Activated B cell treated with CpG ODN at 0.5 μM for 24 hours (primary cell): ENCODE measurements around the gene PNMA1. TPM values are rescaled to one million over a fixed set of nuclear protein-coding genes. Genes with fewer than 3 reads are reported as not detected.

Source experiments
- ATAC-seq: fragments of 200-7000 bp; cut with Tn5 transposase; one replicate; pipeline ENCODE4 v1.10.0; 2021; ENCODE audit warnings: low read depth, mild to moderate bottlenecking, moderate library complexity
- CTCF ChIA-PET: fragments of 350-600 bp; sonication (Branson Sonifier 250); formaldehyde crosslinking; loops from one replicate; lab custom pipeline; 2021; ENCODE audit warnings: antibody characterized with exemption; lab: Charles Lee
- POLR2A ChIA-PET: fragments of 350-600 bp; sonication (Branson Sonifier 250); formaldehyde crosslinking; loops from one replicate; lab custom pipeline; 2021; ENCODE audit warnings: antibody characterized with exemption; lab: Charles Lee
- DNase-seq: peaks from one replicate; pipeline ENCODE4 v3.0.0; 2022
- H3K27ac Mint-ChIP-seq: one replicate; pipeline ENCODE4 v1.8.0; 2020; ENCODE audit warnings: mixed read lengths
- H3K27me3 Mint-ChIP-seq: one replicate; pipeline ENCODE4 v1.8.0; 2021; ENCODE audit warnings: mixed read lengths
- H3K36me3 Mint-ChIP-seq: one replicate; pipeline ENCODE4 v1.8.0; 2021; ENCODE audit warnings: low read depth, mixed read lengths
- H3K4me1 Mint-ChIP-seq: one replicate; pipeline ENCODE4 v1.8.0; 2021; ENCODE audit warnings: mixed read lengths
- H3K4me3 Mint-ChIP-seq: one replicate; pipeline ENCODE4 v1.8.0; 2020; ENCODE audit warnings: mild to moderate bottlenecking, mixed read lengths
- H3K9me3 Mint-ChIP-seq: one replicate; pipeline ENCODE4 v1.8.0; 2020; ENCODE audit warnings: mixed read lengths
- CTCF ChIP-seq: fragments of 200-600 bp; IDR thresholded peaks from one replicate; pipeline ENCODE4 v1.8.0; 2022; ENCODE audit warnings: antibody characterized with exemption, mild to moderate bottlenecking
- intact Hi-C: fragments of 100-400 bp; cut with micrococcal nuclease; formaldehyde crosslinking; loops from one replicate; pipeline ENCODE4 v1.15.1; 2024
- total RNA-seq: library from RNA; stranded (reverse); gene quantifications from 2 replicates; pipeline ENCODE4 v1.2.3, GENCODE V29; 2022

PNMA1 gene
- total RNA-seq, 1 donor from 2014 or later: 22.2 TPM

- ATAC-seq: peak; percentile 43
- CTCF ChIA-PET: interaction anchor here (1.9 to 9.2 kb wide), 3 partner anchors 10 to 34 kb away, joined by 10 to 78 read pairs (median 30); no protein-coding TSS in a partner anchor
- no peak for DNase-seq
Measured at GRCh38 chr14:73743431-73743931, 29.3 kb upstream of the PNMA1 start.

GRCh38 chr14:73742520-73743238, 28.5 kb upstream of the PNMA1 start:
- peaks cover 22% of the 10 kb centered on the region for H3K36me3 Mint-ChIP-seq
- peaks cover 79% of the 10 kb centered on the region for H3K4me1 Mint-ChIP-seq
- TF ChIP-seq CTCF: no peak
- no peaks in the 10 kb centered on the region for H3K9me3 Mint-ChIP-seq
- ChIA-PET POLR2A (interaction anchor here (0.7 to 10.3 kb wide), 8 partner anchors 12 to 174 kb away, joined by 3 to 183 read pairs (median 18); partner anchors contain the start of genes ACOT2 and ZNF410), CTCF (interaction anchor here (0.7 to 9.2 kb wide), 6 partner anchors 11 to 82 kb away, joined by 5 to 78 read pairs (median 11); no protein-coding TSS in a partner anchor)
- H3K27ac Mint-ChIP-seq: peak overlapping the region; percentile 91
- peak overlapping the region; percentile 76 for H3K4me3 Mint-ChIP-seq
- DNase-seq (no peak), ATAC-seq (no peak)
- H3K27me3 Mint-ChIP-seq: no peaks in the 10 kb centered on the region
- intact Hi-C loops: loop anchor here (2.0 kb wide), 1 partner anchor 18 kb away; a partner anchor contains a TSS

More at GRCh38 chr14:73743431-73743931, 29.3 kb upstream of the PNMA1 start:
- Mint-ChIP-seq H3K27ac (peak overlapping the region; percentile 91), H3K4me1 (peaks cover 87% of the 10 kb centered on the region), H3K36me3 (peaks cover 15% of the 10 kb centered on the region), H3K4me3 (peak overlapping the region; percentile 74), H3K9me3 (no peaks in the 10 kb centered on the region), H3K27me3 (no peaks in the 10 kb centered on the region)
- intact Hi-C loops: loop anchor here (2.0 kb wide), 1 partner anchor 17 kb away; a partner anchor contains a TSS
- POLR2A ChIA-PET: interaction anchor here (1.1 to 10.3 kb wide), 5 partner anchors 12 to 174 kb away, joined by 3 to 183 read pairs (median 38); partner anchors contain the start of gene ACOT2
- TF ChIP-seq CTCF: no peak

GRCh38 chr14:73741876-73742519, 27.8 kb upstream of the PNMA1 start:
- peak overlapping the region; percentile 76 for H3K4me3 Mint-ChIP-seq
- H3K27me3 Mint-ChIP-seq: no peaks in the 10 kb centered on the region
- ChIA-PET CTCF (interaction anchor here (1.1 to 9.2 kb wide), 10 partner anchors 9 to 109 kb away, joined by 3 to 78 read pairs (median 10); partner anchors contain the start of gene PTGR2), POLR2A (interaction anchor here (0.6 to 10.3 kb wide), 8 partner anchors 13 to 144 kb away, joined by 3 to 183 read pairs (median 19); partner anchors contain the start of genes PTGR2 and ZNF410)
- ATAC-seq (peak; percentile 45), DNase-seq (no peak)
- H3K4me1 Mint-ChIP-seq: peaks cover 72% of the 10 kb centered on the region
- H3K27ac Mint-ChIP-seq: peak overlapping the region; percentile 91
- intact Hi-C loops: loop anchor here (1.0 to 2.0 kb wide), 3 partner anchors 9 to 45 kb away; a partner anchor contains a TSS
- TF ChIP-seq CTCF: no peak
- H3K36me3 Mint-ChIP-seq: peaks cover 26% of the 10 kb centered on the region
- no peaks in the 10 kb centered on the region for H3K9me3 Mint-ChIP-seq

- CTCF ChIA-PET: interaction anchor here (1.1 to 9.2 kb wide), 9 partner anchors 10 to 110 kb away, joined by 3 to 78 read pairs (median 10); partner anchors contain the start of gene PTGR2
- intact Hi-C loops: loop anchor here (1.0 kb wide), 2 partner anchors 10 to 46 kb away; no protein-coding TSS in a partner anchor
- POLR2A ChIA-PET: interaction anchor here (0.6 to 10.3 kb wide), 8 partner anchors 14 to 145 kb away, joined by 3 to 183 read pairs (median 19); partner anchors contain the start of genes PTGR2 and ZNF410
- no peak for TF ChIP-seq CTCF
- peak overlapping the region; percentile 76 for H3K4me3 Mint-ChIP-seq
- ATAC-seq (peak; percentile 72), DNase-seq (no peak)
- peaks cover 31% of the 10 kb centered on the region for H3K36me3 Mint-ChIP-seq
- H3K27ac Mint-ChIP-seq: peak overlapping the region; percentile 91
- no peaks in the 10 kb centered on the region for H3K9me3 Mint-ChIP-seq
- no peaks in the 10 kb centered on the region for H3K27me3 Mint-ChIP-seq
- peaks cover 67% of the 10 kb centered on the region for H3K4me1 Mint-ChIP-seq
Measured at GRCh38 chr14:73741386-73741875, 27.2 kb upstream of the PNMA1 start.
